Forelimb muscle (tissue), 1 donor: ENCODE data around the gene NECTIN4. TPM values are rescaled to one million over a fixed set of nuclear protein-coding genes. Genes with fewer than 3 reads are reported as not detected.
"Not testable (repeated sequence)": the region's sequence is repeated elsewhere in the genome, so short reads cannot be mapped to it uniquely, and the experiment has no call there.

Experiments
- DNase-seq: peaks from one replicate; pipeline ENCODE4 v3.0.0-alpha.2; 2013; ENCODE audit warnings: low read depth
- polyA plus RNA-seq: library from polyadenylated mRNA; unstranded; fragments of 120-200 nt; gene quantifications from one replicate; pipeline ENCODE4 v1.2.1, GENCODE V29; 2013; ENCODE audit not compliant: insufficient read length

The NECTIN4 gene
- polyA plus RNA-seq, 1 donor, result 0.09 TPM

- no peak for DNase-seq
These were observed 6.2 kb downstream of the NECTIN4 start for GRCh38 chr1:161082996-161083747.

- no peak for DNase-seq
These were observed 6.9 kb downstream of the NECTIN4 start for GRCh38 chr1:161082483-161082882.

GRCh38 chr1:161081519-161081918, 7.8 kb downstream of the NECTIN4 start:
- no peak for DNase-seq

- no peak for DNase-seq
These were observed 8.6 kb downstream of the NECTIN4 start for GRCh38 chr1:161080441-161081405.

GRCh38 chr1:161079436-161080110, 9.8 kb downstream of the NECTIN4 start:
- DNase-seq, result no peak

GRCh38 chr1:161077426-161077825, 11.9 kb downstream of the NECTIN4 start:
- DNase-seq, result no peak

GRCh38 chr1:161076410-161076809, 12.9 kb downstream of the NECTIN4 start:
- DNase-seq, result no peak

GRCh38 chr1:161074676-161075368, 14.5 kb downstream of the NECTIN4 start:
- no peak for DNase-seq

GRCh38 chr1:161073474-161074121, 15.8 kb downstream of the NECTIN4 start:
- DNase-seq, result no peak

GRCh38 chr1:161072751-161073449, 16.5 kb downstream of the NECTIN4 start:
- DNase-seq, result no peak

GRCh38 chr1:161071886-161072371, 17.4 kb downstream of the NECTIN4 start:
- no peak for DNase-seq

GRCh38 chr1:161070761-161071160, 18.6 kb downstream of the NECTIN4 start:
- no peak for DNase-seq

GRCh38 chr1:161069731-161070270, 19.6 kb downstream of the NECTIN4 start, which contains the start of gene ARHGAP30:
ARHGAP30 (minus strand) TSS chr1:161069891; CDS start chr1:161069624, 267 bp downstream.
- no peak for DNase-seq

GRCh38 chr1:161069241-161069640, 20.1 kb downstream of the NECTIN4 start:
- no peak for DNase-seq

- DNase-seq, result no peak
These were observed 20.8 kb downstream of the NECTIN4 start for GRCh38 chr1:161068306-161069234.

GRCh38 chr1:161066694-161067093, 22.7 kb downstream of the NECTIN4 start:
- DNase-seq, result no peak

- DNase-seq, result not testable (repeated sequence)
These were observed 23.7 kb downstream of the NECTIN4 start for GRCh38 chr1:161065681-161066080.

GRCh38 chr1:161063936-161064335, 25.4 kb downstream of the NECTIN4 start:
- not testable (repeated sequence) for DNase-seq

- DNase-seq, result no peak
These were observed 27.9 kb downstream of the NECTIN4 start for GRCh38 chr1:161061419-161061818.
